DND-41 (cell line): ENCODE results near the gene FAM98B.

Experiments
- CTCF ChIP-seq: IDR thresholded peaks from 2 replicates; pipeline ENCODE4 v1.5.1; 2012; ENCODE audit warnings: borderline replicate concordance, low read length, moderate library complexity, mild to moderate bottlenecking; ENCODE audit not compliant: poor library complexity, severe bottlenecking; ENCODE audit errors: extremely low read depth
- EZH2 ChIP-seq: IDR thresholded peaks from 3 replicates; pipeline ENCODE4 v1.6.1; 2012; ENCODE audit warnings: borderline replicate concordance, low read depth, mild to moderate bottlenecking, moderate library complexity, low read length, inconsistent platforms; ENCODE audit not compliant: severe bottlenecking

DNA sequence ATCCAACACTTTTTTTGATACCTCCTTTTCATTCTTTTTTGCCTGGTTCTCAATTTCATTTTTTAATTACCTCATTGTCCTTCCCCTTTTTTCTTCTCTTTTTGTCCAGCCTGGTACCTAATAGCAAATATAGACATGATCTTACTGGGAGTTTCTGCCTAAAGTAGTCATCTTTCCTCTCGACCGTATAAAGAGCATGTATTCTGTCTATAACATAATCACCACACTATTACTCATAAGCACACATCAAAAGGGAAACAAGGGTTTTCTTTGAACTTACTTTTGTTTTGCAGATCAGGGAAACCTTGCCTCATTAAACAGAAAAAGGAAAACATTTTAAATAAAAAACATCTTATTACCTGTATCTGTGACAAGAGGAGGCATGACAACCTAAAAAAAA is 33.0 kb downstream of the FAM98B start:
- TF ChIP-seq CTCF, result no peak
- TF ChIP-seq EZH2, result no peak
